ENCODE measurements around the gene FAM110D.

FAM110D gene

DNA sequence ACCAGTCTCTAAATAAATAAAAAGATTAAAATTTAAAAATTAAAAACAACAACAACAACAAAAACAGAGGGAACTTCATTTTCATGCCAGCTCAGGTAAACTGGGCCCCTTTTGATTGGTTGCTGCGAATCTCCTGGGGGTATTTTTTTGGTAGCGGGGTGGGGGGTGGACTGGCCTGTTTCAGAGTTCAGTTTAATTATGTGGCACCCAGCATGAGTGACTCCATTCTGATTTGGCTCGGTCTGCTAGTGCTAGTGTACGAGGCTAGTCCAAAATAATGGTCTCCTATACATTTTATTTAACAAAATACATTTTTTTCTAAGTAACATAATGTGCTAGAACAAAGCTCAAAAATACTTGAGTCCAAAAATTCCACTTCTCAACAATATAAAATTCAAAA, 29.1 kb upstream of the FAM110D start:
- no peak overlapping the region for H3K4me3 ChIP-seq (ENCODE audit: low read depth, low read length, poor library complexity, severe bottlenecking)
- H3K4me2 ChIP-seq (ENCODE audit: low read length), result no peak overlapping the region
- no peaks in the 10 kb centered on the region for H4K20me1 ChIP-seq (ENCODE audit: insufficient read depth, low read length)
- peaks cover 22% of the 10 kb centered on the region for H3K4me1 ChIP-seq (ENCODE audit: insufficient read depth, low read length, severe bottlenecking)
- no peaks in the 10 kb centered on the region for H3F3A ChIP-seq (ENCODE audit: insufficient read depth, low read length)
- H3K27me3 ChIP-seq (ENCODE audit: insufficient read depth, low read length), result no peaks in the 10 kb centered on the region
- no peaks in the 10 kb centered on the region for H3K9me2 ChIP-seq (ENCODE audit: low read depth, low read length)
- no peak overlapping the region for H2AFZ ChIP-seq (ENCODE audit: low read length)
- no peaks in the 10 kb centered on the region; the same call in 1 of the 2 replicates for H3K36me3 ChIP-seq (ENCODE audit: insufficient read depth, low read length)
- no peak overlapping the region for H3K27ac ChIP-seq (ENCODE audit: low read depth, low read length, poor library complexity, severe bottlenecking)
- H3K9ac ChIP-seq (ENCODE audit: low read length), result no peak overlapping the region
- H3K9me3 ChIP-seq (ENCODE audit: low read length), result no peaks in the 10 kb centered on the region
- TF ChIP-seq EZH2 (IDR thresholded peaks at IDR 0.05; ENCODE audit: borderline replicate concordance, low read length), result no peak
- TF ChIP-seq, protein P1, sequence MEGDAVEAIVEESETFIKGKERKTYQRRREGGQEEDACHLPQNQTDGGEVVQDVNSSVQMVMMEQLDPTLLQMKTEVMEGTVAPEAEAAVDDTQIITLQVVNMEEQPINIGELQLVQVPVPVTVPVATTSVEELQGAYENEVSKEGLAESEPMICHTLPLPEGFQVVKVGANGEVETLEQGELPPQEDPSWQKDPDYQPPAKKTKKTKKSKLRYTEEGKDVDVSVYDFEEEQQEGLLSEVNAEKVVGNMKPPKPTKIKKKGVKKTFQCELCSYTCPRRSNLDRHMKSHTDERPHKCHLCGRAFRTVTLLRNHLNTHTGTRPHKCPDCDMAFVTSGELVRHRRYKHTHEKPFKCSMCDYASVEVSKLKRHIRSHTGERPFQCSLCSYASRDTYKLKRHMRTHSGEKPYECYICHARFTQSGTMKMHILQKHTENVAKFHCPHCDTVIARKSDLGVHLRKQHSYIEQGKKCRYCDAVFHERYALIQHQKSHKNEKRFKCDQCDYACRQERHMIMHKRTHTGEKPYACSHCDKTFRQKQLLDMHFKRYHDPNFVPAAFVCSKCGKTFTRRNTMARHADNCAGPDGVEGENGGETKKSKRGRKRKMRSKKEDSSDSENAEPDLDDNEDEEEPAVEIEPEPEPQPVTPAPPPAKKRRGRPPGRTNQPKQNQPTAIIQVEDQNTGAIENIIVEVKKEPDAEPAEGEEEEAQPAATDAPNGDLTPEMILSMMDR (IDR thresholded peaks at IDR 0.05; ENCODE audit: low read length), result no peak
- H3K79me2 ChIP-seq (ENCODE audit: insufficient read depth, low read length), result no peaks in the 10 kb centered on the region

DNA sequence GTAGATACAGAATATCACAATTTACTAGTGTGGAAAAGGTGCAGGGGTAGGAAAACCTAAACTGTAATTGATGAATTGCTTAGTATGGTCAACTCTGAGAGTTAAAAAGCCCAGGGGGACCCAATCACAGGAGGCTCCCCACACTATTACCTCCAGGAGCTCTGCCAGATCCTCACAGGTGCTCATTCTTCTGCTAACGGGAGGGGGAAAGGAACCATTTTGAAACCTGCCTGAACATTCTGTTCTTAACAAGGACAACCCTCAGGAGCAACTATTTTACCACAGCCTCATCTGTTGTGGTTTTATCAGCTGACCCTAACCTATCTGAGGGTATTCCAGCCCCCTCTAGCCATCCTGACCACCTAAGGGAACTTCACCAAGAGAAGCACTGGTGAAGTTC, 28.2 kb upstream of the FAM110D start:
- no peaks in the 10 kb centered on the region for H3K9me2 ChIP-seq (ENCODE audit: low read depth, low read length)
- H3K4me1 ChIP-seq (ENCODE audit: insufficient read depth, low read length, severe bottlenecking), result peaks cover 14% of the 10 kb centered on the region
- no peaks in the 10 kb centered on the region for H3F3A ChIP-seq (ENCODE audit: insufficient read depth, low read length)
- H2AFZ ChIP-seq (ENCODE audit: low read length), result no peak overlapping the region
- TF ChIP-seq, protein P1 (IDR thresholded peaks at IDR 0.05; ENCODE audit: low read length), result no peak
- TF ChIP-seq EZH2 (IDR thresholded peaks at IDR 0.05; ENCODE audit: borderline replicate concordance, low read length), result no peak
- H3K79me2 ChIP-seq (ENCODE audit: insufficient read depth, low read length), result no peaks in the 10 kb centered on the region
- no peaks in the 10 kb centered on the region for H4K20me1 ChIP-seq (ENCODE audit: insufficient read depth, low read length)
- peaks cover 5% of the 10 kb centered on the region; the same call in 1 of the 2 replicates for H3K9me3 ChIP-seq (ENCODE audit: low read length)
- H3K9ac ChIP-seq (ENCODE audit: low read length), result no peak overlapping the region
- H3K36me3 ChIP-seq (ENCODE audit: insufficient read depth, low read length), result no peaks in the 10 kb centered on the region; the same call in 1 of the 2 replicates
- H3K27me3 ChIP-seq (ENCODE audit: insufficient read depth, low read length), result no peaks in the 10 kb centered on the region
- no peak overlapping the region for H3K27ac ChIP-seq (ENCODE audit: low read depth, low read length, poor library complexity, severe bottlenecking)
- no peak overlapping the region for H3K4me3 ChIP-seq (ENCODE audit: low read depth, low read length, poor library complexity, severe bottlenecking)
- no peak overlapping the region for H3K4me2 ChIP-seq (ENCODE audit: low read length)

DNA sequence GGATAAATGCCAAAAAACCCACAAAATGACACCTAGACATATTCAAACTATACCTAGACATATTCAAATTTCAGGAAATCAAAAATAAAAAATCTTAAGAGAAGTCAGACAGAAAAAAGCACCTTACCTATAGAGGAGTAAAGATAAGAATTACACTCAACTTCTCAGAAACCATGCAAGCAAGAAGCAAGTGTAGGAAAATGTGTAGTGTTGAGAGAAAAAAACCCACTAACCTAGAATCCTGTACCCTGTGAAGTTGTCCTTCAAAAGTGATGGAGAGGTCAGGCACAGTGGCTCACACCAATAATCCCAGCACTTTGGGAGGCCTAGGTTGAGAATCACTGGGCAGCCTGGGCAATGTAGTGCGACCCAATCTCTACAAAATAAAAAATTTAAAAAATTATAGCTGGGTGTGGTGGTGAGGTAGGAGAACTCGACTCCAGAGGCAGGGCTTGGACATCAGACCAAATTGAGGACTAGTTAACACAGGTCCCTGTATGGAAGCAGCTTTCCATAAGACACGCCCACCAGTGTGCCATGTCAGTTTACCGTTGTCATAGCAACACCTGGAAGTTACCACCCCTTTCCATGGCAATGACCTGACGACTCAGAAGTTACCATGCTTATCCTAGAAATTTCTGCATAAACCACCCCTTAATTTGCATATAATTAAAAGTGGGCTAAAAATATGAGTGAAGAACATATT, 26.6 kb upstream of the FAM110D start:
- Histone ChIP-seq H3K36me3 (ENCODE audit: insufficient read depth, low read length) (no peaks in the 10 kb centered on the region; the same call in 1 of the 2 replicates), H3K27ac (ENCODE audit: low read depth, low read length, poor library complexity, severe bottlenecking) (no peak overlapping the region), H3F3A (ENCODE audit: insufficient read depth, low read length) (no peaks in the 10 kb centered on the region), H3K4me3 (ENCODE audit: low read depth, low read length, poor library complexity, severe bottlenecking) (no peak overlapping the region), H3K9ac (ENCODE audit: low read length) (no peak overlapping the region), H3K9me2 (ENCODE audit: low read depth, low read length) (no peaks in the 10 kb centered on the region), H2AFZ (ENCODE audit: low read length) (no peak overlapping the region), H3K79me2 (ENCODE audit: insufficient read depth, low read length) (no peaks in the 10 kb centered on the region), H4K20me1 (ENCODE audit: insufficient read depth, low read length) (no peaks in the 10 kb centered on the region), H3K4me2 (ENCODE audit: low read length) (no peak overlapping the region), H3K9me3 (ENCODE audit: low read length) (peaks cover 5% of the 10 kb centered on the region; the same call in 1 of the 2 replicates), H3K27me3 (ENCODE audit: insufficient read depth, low read length) (no peaks in the 10 kb centered on the region), H3K4me1 (ENCODE audit: insufficient read depth, low read length, severe bottlenecking) (no peaks in the 10 kb centered on the region)
- TF ChIP-seq, protein P1 (IDR thresholded peaks at IDR 0.05; ENCODE audit: low read length), result no peak
- no peak for TF ChIP-seq EZH2 (IDR thresholded peaks at IDR 0.05; ENCODE audit: borderline replicate concordance, low read length)
